Ovary (tissue), 10 donors: ENCODE data around the gene KRT32. TPM values are rescaled to one million over a fixed set of nuclear protein-coding genes. Genes with fewer than 3 reads are reported as not detected.

Experiments used
- DNase-seq, 5 donors: peaks; one replicate each; pipeline ENCODE4 v3.0.0-alpha.2; 2019 to 2020
- H3K27ac ChIP-seq, 2 donors: fragments of 200-600 bp; one replicate each; pipeline versions ENCODE4 v1.5.1 to v1.8.0; 2019 to 2022
- H3K27me3 ChIP-seq: fragments of 200-600 bp; one replicate; pipeline ENCODE4 v1.8.0; 2022
- H3K36me3 ChIP-seq: fragments of 200-600 bp; sonication (generic); one replicate; pipeline ENCODE4 v1.5.1; 2019
- H3K4me1 ChIP-seq: one replicate; pipeline ENCODE4 v1.8.1; 2013; ENCODE audit warnings: mild to moderate bottlenecking, moderate library complexity; ENCODE audit not compliant: insufficient read depth
- H3K4me3 ChIP-seq: fragments of 200-600 bp; sonication (generic); one replicate; pipeline ENCODE4 v1.5.1; 2017
- H3K9me3 ChIP-seq, 2 donors: fragments of 200-600 bp in 1 of 2; sonication (generic) in 1 of 2; one replicate each; pipeline versions ENCODE4 v1.5.1 to v1.8.1; 2013 to 2019; ENCODE audit warnings: mild to moderate bottlenecking in 1 of 2, moderate library complexity in 1 of 2
- CTCF ChIP-seq, 3 donors: fragments of 450-650 bp in 2 of 3; fragments of 200-600 bp in 1 of 3; IDR thresholded peaks; one replicate each; pipeline versions ENCODE4 v1.5.1 to v1.8.0; 2016 to 2022; ENCODE audit warnings: antibody characterized with exemption in 3 of 3, mild to moderate bottlenecking in 1 of 3
- EP300 ChIP-seq: sonication (generic); formaldehyde crosslinking; IDR thresholded peaks from one replicate; pipeline ENCODE4 v1.6.1; 2017; ENCODE audit warnings: antibody characterized with exemption
- POLR2A ChIP-seq: fragments of 450-650 bp; IDR thresholded peaks from one replicate; pipeline ENCODE4 v1.6.1; 2017; ENCODE audit warnings: antibody characterized with exemption, mild to moderate bottlenecking, moderate library complexity
- WGBS, 3 donors: extraction: QIAGEN DNeasy Blood & Tissue Kit in 1 of 3; methylation state at CpG; one replicate each; pipeline versions ENCODE4 v1.1.5 to v1.1.7; 2013 to 2017; 5-methylcytosine and 5-hydroxymethylcytosine counted together
- intact Hi-C, 4 donors: fragments of 100-400 bp; cut with DNase I; formaldehyde crosslinking; loops; one replicate each; pipeline versions ENCODE4 v1.11.0 to v1.15.1; 2022 to 2023
- long read RNA-seq, 3 donors: library from polyadenylated mRNA in 2 of 3; unstranded in 2 of 3; transcript quantifications; one replicate each; pipeline ENCODE4 v2.0.0 and lab custom pipeline, GENCODE V29; 2021 to 2026
- polyA plus RNA-seq, 2 donors: library from polyadenylated mRNA; stranded (reverse); fragments of 200-250 nt in 1 of 2; fragments of 350-450 nt in 1 of 2; fragmentation: Illumina TruSeq in 1 of 2; extraction: RNeasy Lipid Tissue Mini Kit (QIAGEN cat#74804) in 1 of 2; gene quantifications; one replicate each; pipeline ENCODE4 v1.2.3, GENCODE V29; 2013 to 2014
- total RNA-seq, 7 donors: library from RNA; depleted of rRNA in 2 of 7; stranded (reverse); fragments of >200 nt in 2 of 7; fragmentation: NEBNext Ultra II Directional in 3 of 7; extraction: Animal tissue kit (Norgen Biotek cat#: 25700) in 3 of 7; gene quantifications; one replicate each; pipeline versions ENCODE4 v1.1.0 to v1.2.4, GENCODE V29; 2016 to 2023
- donor health status: DM: no; HTN: no; CAD: no; lungs with moderate emphysema.
- donor health status: DM: no; HTN: no; CAD: no.
- donor health status: Bipolar disorder and iron deficiency.
- donor health status: DM: yes; HTN: yes; CAD: no.
- donor health status: DM: no; HTN: no; CAD: no.
- donor health status: DM: yes; HTN: yes; CAD: no.

KRT32 gene
- total RNA-seq (under 1 TPM in 2 of 7 donors, not detected in 5; 0.18 to 0.20 TPM), polyA plus RNA-seq (under 1 TPM in 1 of 2 donors, not detected in 1; 0.33 TPM)
- long read RNA-seq, donor 1, partial matches to known transcripts, result 0 of 1 reads
- long read RNA-seq, donor 1, other reads (novel, unspliced or antisense), result 1 of 1 reads
- long read RNA-seq, donor 2, result 0 reads
- long read RNA-seq, donor 3, partial matches to known transcripts, result 0 of 1 reads
- long read RNA-seq, donor 3, other reads (novel, unspliced or antisense), result 1 of 1 reads

GRCh38 chr17:41466988-41467387 is at the start of gene KRT32:
Gene KRT32 (minus strand): TSS chr17:41467386. CDS start chr17:41467325, 61 bp downstream.
- DNase-seq, result no peak
- TF ChIP-seq CTCF (IDR thresholded peaks at IDR 0.05) (no peak), POLR2A (no peak), EP300 (no peak)
- WGBS, 3 donors, result 93 to 96% (median 94%) methylated on average over 14 of the region's 14 CpGs
- intact Hi-C loops, result no loop called here
- H3K27me3 ChIP-seq, result no peaks in the 10 kb centered on the region
- H3K36me3 ChIP-seq, result no peaks in the 10 kb centered on the region
- no peaks in the 10 kb centered on the region for H3K9me3 ChIP-seq
- H3K4me3 ChIP-seq, result no peak within 1 kb of the TSS
- no peak within 1 kb of the TSS for H3K27ac ChIP-seq
- H3K4me1 ChIP-seq, result peaks cover 2% of the 10 kb centered on the region

DNA sequence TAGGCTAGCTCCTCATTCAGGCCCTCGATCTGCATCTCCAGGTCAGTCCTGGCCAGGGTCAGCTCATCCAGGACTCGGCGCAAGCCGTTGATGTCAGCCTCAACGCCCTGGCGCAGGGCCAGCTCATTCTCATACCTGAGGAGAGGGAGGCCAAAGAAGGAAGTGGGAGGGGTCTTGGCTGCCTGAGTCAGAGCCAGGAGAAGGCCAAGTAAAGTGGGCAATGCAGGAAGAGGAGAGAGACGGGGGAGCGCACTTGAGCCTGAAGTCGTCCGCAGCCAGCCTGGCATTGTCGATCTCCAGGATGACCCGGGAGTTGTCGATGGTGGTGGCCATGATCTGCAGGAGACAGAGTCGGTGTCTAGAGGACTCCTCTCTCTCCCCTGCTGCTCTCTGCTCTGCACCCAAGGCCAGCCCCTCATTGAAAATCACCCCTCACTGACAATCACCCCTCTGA is 49.7 kb upstream of the KRT32 start:
- Histone ChIP-seq H3K4me3 (no peak overlapping the region), H3K27me3 (no peaks in the 10 kb centered on the region), H3K36me3 (no peaks in the 10 kb centered on the region), H3K9me3 (no peaks in the 10 kb centered on the region), H3K4me1 (peaks cover 2% of the 10 kb centered on the region), H3K27ac (no peak overlapping the region)
- WGBS, 3 donors, result 84 to 88% (median 86%) methylated on average over 14 of the region's 14 CpGs
- no peak for TF ChIP-seq EP300
- TF ChIP-seq CTCF (IDR thresholded peaks at IDR 0.05), result no peak
- TF ChIP-seq POLR2A, result no peak
- DNase-seq, result no peak
- intact Hi-C loops, result no loop called here

DNA sequence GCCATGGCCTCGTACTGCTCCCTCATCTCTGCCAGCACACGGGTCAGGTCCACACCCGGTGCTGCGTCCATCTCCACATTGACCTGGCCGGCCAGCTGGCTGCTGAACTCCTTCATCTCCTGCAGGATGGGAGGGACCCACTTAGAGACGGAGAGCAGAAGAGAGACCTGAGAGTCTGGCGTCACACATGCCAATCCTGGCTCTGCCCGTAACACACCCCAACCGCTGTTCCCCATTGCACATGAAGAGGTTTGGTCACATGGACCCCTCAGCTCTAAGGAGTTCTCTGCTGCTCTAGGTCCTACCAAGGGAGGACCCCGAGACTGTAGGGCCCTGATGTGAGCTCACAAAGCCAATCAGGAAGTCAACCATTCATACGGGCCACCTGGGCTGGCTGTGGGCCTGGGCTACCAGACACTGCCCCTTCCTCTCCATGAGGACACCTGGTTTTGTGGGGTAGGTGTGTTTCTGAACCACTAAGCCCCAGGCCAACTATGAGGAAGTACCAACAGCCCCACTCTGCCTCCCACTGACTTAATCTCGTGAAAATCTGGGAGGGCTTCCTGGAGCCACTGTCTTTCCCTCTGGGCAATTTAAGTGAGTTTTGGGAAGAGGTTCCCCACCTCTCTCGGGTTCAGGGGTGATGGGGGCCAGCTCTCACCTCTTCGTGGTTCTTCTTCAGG is 49.1 kb upstream of the KRT32 start:
- TF ChIP-seq CTCF (IDR thresholded peaks at IDR 0.05) (no peak), POLR2A (no peak), EP300 (no peak)
- no peak overlapping the region for H3K27ac ChIP-seq
- H3K9me3 ChIP-seq, result no peaks in the 10 kb centered on the region
- no peaks in the 10 kb centered on the region for H3K27me3 ChIP-seq
- no peak for DNase-seq
- WGBS, 3 donors, result 92 to 96% (median 93%) methylated on average over 14 of the region's 14 CpGs
- H3K4me3 ChIP-seq, result no peak overlapping the region
- intact Hi-C loops, result no loop called here
- H3K36me3 ChIP-seq, result no peaks in the 10 kb centered on the region
- peaks cover 2% of the 10 kb centered on the region for H3K4me1 ChIP-seq

- H3K9me3 ChIP-seq, result no peaks in the 10 kb centered on the region
- intact Hi-C loops, result no loop called here
- WGBS, 3 donors, result 77 to 86% (median 79%) methylated on average over 5 of the region's 5 CpGs
- no peaks in the 10 kb centered on the region for H3K36me3 ChIP-seq
- no peaks in the 10 kb centered on the region for H3K27me3 ChIP-seq
- TF ChIP-seq EP300 (no peak), CTCF (IDR thresholded peaks at IDR 0.05) (no peak), POLR2A (no peak)
- no peak for DNase-seq
- H3K4me1 ChIP-seq, result no peaks in the 10 kb centered on the region
- H3K27ac ChIP-seq, result no peak overlapping the region
- no peak overlapping the region for H3K4me3 ChIP-seq
These were observed 46.0 kb upstream of the KRT32 start for GRCh38 chr17:41513168-41513547.
